HPDE6-E6E7 (cell line): ENCODE results near the gene STARD3.

Source experiments
- DNase-seq: peaks from one replicate; pipeline ENCODE4 v3.0.0; 2011; ENCODE audit warnings: missing footprints; ENCODE audit errors: extremely low spot score

STARD3 gene

GRCh38 chr17:39639043-39639442, 2.1 kb downstream of the STARD3 start:
- DNase-seq: no peak

- DNase-seq: no peak
These were observed 2.9 kb downstream of the STARD3 start for GRCh38 chr17:39639566-39640458.

- no peak for DNase-seq
These were observed 3.7 kb downstream of the STARD3 start for GRCh38 chr17:39640591-39641031.

- no peak for DNase-seq
These were observed 4.2 kb downstream of the STARD3 start for GRCh38 chr17:39641097-39641496.

GRCh38 chr17:39641883-39642282, 4.9 kb downstream of the STARD3 start:
- no peak for DNase-seq

- no peak for DNase-seq
These were observed 5.5 kb downstream of the STARD3 start for GRCh38 chr17:39642291-39643074.

- no peak for DNase-seq
These were observed 6.3 kb downstream of the STARD3 start for GRCh38 chr17:39643271-39643670.

- DNase-seq: no peak
These were observed 10.3 kb downstream of the STARD3 start for GRCh38 chr17:39647256-39647655.

GRCh38 chr17:39648616-39649366, 11.8 kb downstream of the STARD3 start:
- DNase-seq: no peak

- no peak for DNase-seq
These were observed 13.2 kb downstream of the STARD3 start for GRCh38 chr17:39650121-39650579.

GRCh38 chr17:39651923-39652586, 15.1 kb downstream of the STARD3 start:
- DNase-seq: no peak

GRCh38 chr17:39652587-39653315, 15.8 kb downstream of the STARD3 start:
- no peak for DNase-seq

- no peak for DNase-seq
These were observed 16.3 kb downstream of the STARD3 start for GRCh38 chr17:39653316-39653661.

GRCh38 chr17:39653662-39654331, 16.9 kb downstream of the STARD3 start:
- DNase-seq: no peak

- DNase-seq: no peak
These were observed 18.2 kb downstream of the STARD3 start for GRCh38 chr17:39655105-39655504.

GRCh38 chr17:39658346-39658745, 21.4 kb downstream of the STARD3 start:
- no peak for DNase-seq

- no peak for DNase-seq
These were observed 21.8 kb downstream of the STARD3 start for GRCh38 chr17:39658760-39659159.

GRCh38 chr17:39659279-39660010, 22.5 kb downstream of the STARD3 start:
- no peak for DNase-seq

GRCh38 chr17:39660011-39660360, 23.0 kb downstream of the STARD3 start:
- no peak for DNase-seq
